CD4-positive, alpha-beta T cell treated with Interferon alpha-2 for 1 hour (primary cell): ENCODE results near the gene PTPMT1.
A peak's percentile ranks its signal among the peaks of the same experiment; 100 is the strongest.

Experiments used
- DNase-seq, 2 donors: peaks; one replicate each; pipeline ENCODE4 v3.0.0-alpha.2; 2020 to 2022

The PTPMT1 gene

GRCh38 chr11:47586098-47586855, 20.9 kb downstream of the PTPMT1 start, which contains the start of gene FAM180B:
TSS of gene FAM180B (plus strand) at chr11:47586678. CDS start at chr11:47586769, 91 bp downstream.
- no peak for DNase-seq

GRCh38 chr11:47587039-47587716, 21.8 kb downstream of the PTPMT1 start:
- DNase-seq = no peak

GRCh38 chr11:47587723-47588326, 22.4 kb downstream of the PTPMT1 start:
- peak in 1 of 2 donors; percentile 33 for DNase-seq

DNA sequence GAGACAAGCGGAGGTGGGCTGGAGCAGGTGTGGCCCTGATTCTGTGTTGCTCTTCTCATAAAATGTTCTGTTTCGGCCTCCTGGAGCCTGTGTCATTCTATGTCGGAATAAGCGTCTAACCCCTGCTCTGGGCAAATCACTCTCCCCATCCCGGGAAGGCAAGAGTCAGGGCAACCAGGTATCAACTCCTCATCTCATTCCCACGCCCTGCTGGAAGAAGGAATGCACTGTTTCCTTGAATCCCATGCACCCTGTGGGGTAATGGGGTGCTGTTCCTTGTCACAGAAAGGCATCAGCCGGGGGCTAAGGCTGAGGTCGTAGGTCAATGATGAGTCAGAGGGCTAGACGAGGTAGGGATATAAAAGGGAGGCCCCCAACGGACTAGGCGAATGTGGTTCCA, 23.7 kb downstream of the PTPMT1 start:
- no peak for DNase-seq

DNA sequence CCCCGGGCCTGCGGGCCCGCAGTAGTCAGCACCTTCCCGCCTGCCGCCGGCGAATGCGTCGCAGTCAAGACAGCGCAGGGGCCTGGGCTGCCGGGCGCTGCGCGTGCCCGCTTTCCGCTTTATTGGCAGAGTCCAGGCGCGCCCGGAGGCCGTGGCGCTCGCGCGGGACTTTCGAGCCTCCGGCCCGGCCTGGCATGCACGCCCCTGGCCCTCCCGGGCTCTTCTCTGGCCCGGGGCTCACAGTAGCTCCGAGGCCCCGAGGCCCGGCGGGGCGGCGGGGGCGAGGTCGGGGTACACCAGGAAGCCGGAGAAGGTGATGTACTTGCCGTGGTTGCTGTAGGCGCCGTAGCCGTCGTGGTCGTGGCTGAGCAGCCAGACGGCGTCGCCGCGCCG, 24.2 kb downstream of the PTPMT1 start:
- no peak for DNase-seq

DNA sequence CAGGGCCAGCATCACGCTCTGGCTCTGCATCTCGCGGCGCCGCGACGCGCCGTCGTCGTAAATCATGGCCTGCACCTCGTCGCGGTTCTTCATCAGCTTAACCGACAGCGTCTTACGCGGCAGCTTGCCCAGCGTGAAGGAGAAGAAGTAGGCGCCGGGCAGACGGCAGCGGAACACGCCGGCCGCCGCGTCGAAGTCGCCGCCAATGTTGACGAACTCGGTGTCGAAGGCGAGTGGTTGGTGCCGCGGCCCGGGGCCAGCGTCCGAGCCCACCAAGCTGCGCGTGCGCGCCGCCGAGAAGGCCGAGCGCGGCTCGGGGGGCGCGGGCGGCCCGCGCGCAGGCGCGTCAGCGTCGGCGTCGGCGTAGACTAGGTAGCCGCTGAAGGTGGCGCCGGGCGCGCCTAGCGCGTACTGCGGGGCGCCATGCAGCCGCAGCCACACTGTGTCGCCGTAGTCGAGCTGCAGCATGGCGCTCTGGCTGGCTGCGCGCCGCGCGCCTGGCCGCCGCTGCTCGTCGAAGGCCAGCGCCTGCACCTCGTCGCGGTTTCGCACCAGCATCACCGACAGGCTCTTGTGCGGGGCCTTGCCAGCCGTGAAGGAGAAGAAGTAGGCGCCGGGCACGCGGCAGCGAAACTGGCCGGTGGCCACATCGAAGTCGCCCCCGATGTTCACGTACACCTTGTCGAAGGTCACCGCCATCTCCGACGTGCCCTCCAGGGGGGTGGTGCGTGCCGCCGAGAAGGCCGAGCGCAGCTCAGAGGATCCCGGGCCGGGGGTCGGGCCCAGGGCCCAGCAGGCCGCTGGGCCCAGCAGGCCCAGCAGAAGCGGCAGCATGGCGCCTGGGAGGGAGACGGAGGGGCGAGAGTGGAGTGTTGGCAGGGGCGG, 24.8 kb downstream of the PTPMT1 start:
- no peak for DNase-seq

DNA sequence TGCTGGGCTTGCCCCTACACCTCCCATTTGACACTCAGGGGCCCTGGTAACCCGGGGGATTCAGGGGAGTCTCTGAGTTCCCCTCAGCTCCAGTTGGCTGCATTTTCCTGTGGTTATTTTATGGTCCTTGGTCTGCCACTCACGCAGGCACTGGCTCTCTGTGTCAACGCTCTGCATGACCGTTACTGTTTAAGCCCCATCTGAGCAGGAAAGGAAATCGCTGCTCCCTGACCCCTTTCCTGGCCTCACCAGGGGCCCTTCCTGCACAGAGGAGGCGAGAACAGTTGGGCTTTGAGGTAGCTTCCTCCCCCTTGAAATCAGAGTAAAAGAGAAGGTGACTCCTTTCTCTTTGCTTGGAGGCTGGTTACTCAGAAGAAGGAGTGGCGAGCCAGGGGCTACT, 26.4 kb downstream of the PTPMT1 start:
- DNase-seq = no peak

- DNase-seq = no peak
These were observed 26.9 kb downstream of the PTPMT1 start for GRCh38 chr11:47592251-47592650.

DNA sequence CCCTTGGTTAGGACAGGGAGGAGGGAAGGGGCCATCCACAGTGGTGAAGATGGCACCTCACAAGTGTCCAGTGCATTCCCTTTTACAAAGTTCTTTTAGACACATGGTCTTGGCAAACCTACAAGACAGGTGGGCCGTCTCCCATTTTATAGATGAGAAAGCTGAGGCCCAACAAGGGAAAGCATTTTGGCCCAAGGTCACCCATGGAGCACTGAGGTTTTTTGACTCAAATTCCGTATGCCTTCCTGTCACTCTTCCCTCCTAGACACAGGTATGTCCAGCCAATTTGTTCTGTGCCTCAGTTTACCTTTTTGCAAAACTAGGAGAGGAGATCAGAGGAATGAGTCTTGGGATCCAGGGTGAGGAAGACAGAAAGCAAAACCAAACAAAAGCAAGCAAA, 27.6 kb downstream of the PTPMT1 start:
- DNase-seq = no peak

DNA sequence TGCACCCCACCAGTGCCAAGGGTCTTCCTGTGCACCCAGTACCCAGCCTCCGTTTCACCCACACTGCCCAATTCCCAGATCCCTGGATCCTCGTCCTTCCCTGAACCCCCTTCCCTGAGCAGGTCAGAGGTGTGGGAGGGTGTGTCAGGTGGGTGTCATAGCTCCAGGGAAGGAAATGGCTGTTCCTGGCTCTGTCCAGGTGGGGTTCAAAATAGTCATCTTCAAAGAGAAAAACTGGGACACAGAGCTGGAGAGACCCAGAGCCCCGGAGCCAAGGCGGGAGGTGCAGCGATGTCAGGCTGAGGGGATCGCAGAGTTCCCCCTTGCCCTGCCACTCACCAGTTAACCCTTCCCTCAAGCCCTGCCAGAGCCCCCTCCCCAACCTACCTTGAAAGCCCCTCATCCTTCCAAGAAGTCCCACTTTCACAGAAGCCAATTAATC, 28.1 kb downstream of the PTPMT1 start:
- DNase-seq = no peak

DNA sequence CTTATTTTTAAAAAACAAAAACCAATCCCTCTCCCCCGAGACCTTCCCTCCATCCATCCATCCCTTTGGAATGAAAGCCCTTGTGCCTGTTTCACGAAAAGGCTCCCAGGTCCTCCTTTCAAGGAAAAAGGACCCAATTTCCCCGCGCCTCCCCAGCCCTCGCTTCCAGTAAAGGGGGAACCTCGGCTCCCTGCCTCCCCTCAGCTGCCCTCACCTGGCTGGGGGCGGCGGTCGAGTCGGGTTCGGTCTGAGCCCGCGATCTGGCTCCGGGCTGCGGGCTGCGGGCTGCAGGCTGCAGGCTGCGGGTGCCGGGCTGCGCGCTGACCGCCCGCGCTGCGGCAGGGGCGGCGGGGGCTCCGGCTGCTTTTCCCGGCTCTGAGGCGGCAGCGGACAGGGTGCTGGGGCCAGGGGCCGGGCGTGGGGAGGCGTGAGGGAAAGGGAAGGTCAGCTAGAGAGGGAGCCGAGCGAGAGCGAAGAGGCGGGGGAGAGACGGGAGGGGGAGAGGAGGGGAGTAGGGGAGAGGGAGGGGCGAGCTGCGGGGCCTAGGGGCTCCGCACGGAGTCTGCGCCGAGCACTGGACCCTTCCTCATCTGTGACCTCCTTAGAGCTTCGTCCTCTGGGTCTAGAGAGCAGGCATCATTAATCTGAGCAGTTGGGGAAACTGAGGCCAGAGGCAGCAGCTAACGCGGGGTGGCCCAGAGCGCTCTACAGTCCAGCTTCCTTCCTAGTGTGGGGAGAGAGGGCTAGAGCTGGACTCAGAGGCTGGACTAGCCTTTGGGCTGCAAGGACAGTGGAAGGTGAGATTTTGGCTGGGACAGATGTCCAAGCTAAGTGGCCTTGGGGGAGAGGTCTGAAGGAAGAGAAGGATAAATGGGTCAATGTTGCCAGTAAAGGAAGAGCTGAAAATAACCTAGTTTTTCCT, 28.8 kb downstream of the PTPMT1 start, which contains the start of gene C1QTNF4:
Gene C1QTNF4 (minus strand): TSS at position 478 of the 922 bp plus-strand sequence. CDS start 3,601 bp downstream, outside the sequence.
- no peak for DNase-seq

DNA sequence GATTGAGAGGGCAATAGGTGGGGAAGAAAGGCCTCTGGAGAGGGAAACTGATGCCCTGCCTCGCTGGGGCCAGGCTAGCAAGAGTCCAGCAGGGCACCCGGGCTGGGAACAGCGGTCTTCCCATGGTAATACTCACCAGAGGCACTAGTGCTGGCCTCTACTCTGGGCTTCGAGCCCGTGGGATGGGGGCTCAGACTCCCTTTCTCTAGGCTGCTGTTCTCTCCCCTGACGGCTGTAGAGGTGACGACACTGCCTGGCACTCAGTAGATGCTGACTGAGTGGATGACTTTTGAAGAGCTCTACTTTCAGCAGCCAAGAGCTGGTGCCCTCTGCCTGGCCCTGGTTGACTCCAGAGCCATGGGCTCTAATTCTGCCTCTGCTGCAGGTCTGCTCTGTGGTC, 29.6 kb downstream of the PTPMT1 start:
- no peak for DNase-seq

- no peak for DNase-seq
These were observed 30.6 kb downstream of the PTPMT1 start for GRCh38 chr11:47595967-47596366.

DNA sequence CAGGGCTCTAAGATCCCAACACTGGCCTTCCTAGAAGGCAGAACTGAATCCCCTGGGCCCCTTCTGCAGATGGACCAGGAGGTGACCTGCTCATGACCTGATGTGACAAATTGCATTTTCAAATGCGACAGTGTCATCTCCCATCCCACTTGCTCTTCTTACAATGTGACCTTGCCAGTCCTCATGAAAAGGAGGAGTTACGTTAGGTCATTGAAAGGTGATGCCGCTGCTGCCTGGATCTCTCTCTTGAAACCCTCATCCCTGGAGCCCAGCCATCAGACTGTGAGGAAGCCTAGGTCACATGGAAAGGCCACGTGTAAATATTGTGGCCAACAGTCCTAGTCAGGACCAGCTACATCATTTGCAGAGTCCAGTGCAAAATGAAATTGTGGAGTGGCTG, 34.5 kb downstream of the PTPMT1 start:
- DNase-seq = no peak

- DNase-seq = no peak
These were observed 37.9 kb downstream of the PTPMT1 start for GRCh38 chr11:47603295-47603694.

- no peak for DNase-seq
These were observed 40.5 kb downstream of the PTPMT1 start for GRCh38 chr11:47605921-47606320.

GRCh38 chr11:47606731-47607130, 41.3 kb downstream of the PTPMT1 start:
- DNase-seq = no peak

GRCh38 chr11:47607380-47607779, 42.0 kb downstream of the PTPMT1 start:
- no peak for DNase-seq

- no peak for DNase-seq
These were observed 44.3 kb downstream of the PTPMT1 start for GRCh38 chr11:47609675-47610074.

DNA sequence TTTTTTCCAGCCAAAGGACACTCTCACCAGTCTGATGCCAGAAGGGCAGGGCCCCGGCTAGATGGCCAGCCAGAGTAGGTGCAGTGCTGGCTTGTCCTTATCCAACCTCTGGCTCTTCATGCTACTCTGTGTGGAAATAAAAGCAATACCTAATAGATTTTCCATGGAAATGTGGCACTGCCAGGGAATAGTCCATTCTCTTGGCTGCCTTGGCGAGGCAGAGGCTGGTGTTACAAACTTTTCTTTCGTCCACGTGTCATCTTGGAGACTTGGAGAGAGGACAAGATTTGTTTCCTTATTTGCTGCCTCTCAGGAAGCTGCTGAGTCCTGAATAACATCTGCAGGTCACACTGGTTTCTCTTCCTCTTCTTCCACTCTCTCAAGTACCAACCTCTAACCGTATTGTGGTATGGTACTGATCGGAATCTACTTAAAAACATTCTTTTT, 46.0 kb downstream of the PTPMT1 start:
- no peak for DNase-seq

GRCh38 chr11:47615249-47615648, 49.9 kb downstream of the PTPMT1 start:
- DNase-seq = no peak
